NCI-H526 treated with DMSO at 0.1 percent for 48 hours (cell line): Measurements from ENCODE around the gene GOLGA6L4.
"Not testable (repeated sequence)": the region's sequence is repeated elsewhere in the genome, so short reads cannot be mapped to it uniquely, and the experiment has no call there.

ENCODE experiments used
- DNase-seq: peaks from one replicate; lab custom pipeline; 2025; lab: John Stamatoyannopoulos, UW

The GOLGA6L4 gene

GRCh38 chr15:84235573-84235972, at the start of gene GOLGA6L4:
TSS of gene GOLGA6L4 (plus strand) at chr15:84235773. CDS start at chr15:84235835, 62 bp downstream.
- DNase-seq: not testable (repeated sequence)

GRCh38 chr15:84192982-84193381, 42.6 kb upstream of the GOLGA6L4 start:
- DNase-seq: not testable (repeated sequence)

- not testable (repeated sequence) for DNase-seq
These were observed 40.0 kb upstream of the GOLGA6L4 start for GRCh38 chr15:84195603-84196002.

- not testable (repeated sequence) for DNase-seq
These were observed 38.9 kb upstream of the GOLGA6L4 start for GRCh38 chr15:84196530-84197188.

- DNase-seq: not testable (repeated sequence)
These were observed 35.7 kb upstream of the GOLGA6L4 start for GRCh38 chr15:84199865-84200264.

- not testable (repeated sequence) for DNase-seq
These were observed 10.9 kb downstream of the GOLGA6L4 start for GRCh38 chr15:84246441-84246840.
